Hepatocyte (in vitro differentiated cells): ENCODE measurements around the gene ODF4. TPM values are rescaled to one million over a fixed set of nuclear protein-coding genes. Genes with fewer than 3 reads are reported as not detected.
"Not testable (repeated sequence)": the region's sequence is repeated elsewhere in the genome, so short reads cannot be mapped to it uniquely, and the experiment has no call there.

Source experiments
- DNase-seq: peaks from one replicate; pipeline ENCODE4 v3.0.0-alpha.2; 2016; ENCODE audit warnings: low spot score
- H2AFZ ChIP-seq: fragments of 200-600 bp; sonication (generic); 2 replicates; pipeline ENCODE4 v1.6.0; 2016; ENCODE audit warnings: antibody characterized with exemption, mild to moderate bottlenecking
- H3K27ac ChIP-seq: fragments of 200-600 bp; sonication (generic); 2 replicates; pipeline ENCODE4 v1.5.1; 2016; ENCODE audit warnings: mild to moderate bottlenecking
- H3K27me3 ChIP-seq: fragments of 200-600 bp; sonication (generic); 2 replicates; pipeline ENCODE4 v1.6.1; 2016
- H3K36me3 ChIP-seq: fragments of 200-600 bp; sonication (generic); replicated peaks from 2 replicates; pipeline ENCODE4 v1.5.1; 2016; ENCODE audit warnings: low read depth; ENCODE audit not compliant: insufficient read depth
- H3K4me1 ChIP-seq: fragments of 200-600 bp; sonication (generic); 2 replicates; pipeline ENCODE4 v1.5.1; 2016; ENCODE audit warnings: mild to moderate bottlenecking, moderate library complexity; ENCODE audit not compliant: insufficient read depth
- H3K4me2 ChIP-seq: fragments of 200-600 bp; sonication (generic); 2 replicates; pipeline ENCODE4 v1.6.0; 2016
- H3K4me3 ChIP-seq: fragments of 200-600 bp; sonication (generic); 2 replicates; pipeline ENCODE4 v1.5.1; 2016; ENCODE audit warnings: mild to moderate bottlenecking
- H3K79me2 ChIP-seq: fragments of 200-600 bp; sonication (generic); 2 replicates; pipeline ENCODE4 v1.6.0; 2017; ENCODE audit warnings: mild to moderate bottlenecking
- H3K9me2 ChIP-seq: fragments of 200-600 bp; sonication (generic); replicated peaks from 2 replicates; pipeline ENCODE4 v1.6.0; 2017; ENCODE audit warnings: mild to moderate bottlenecking; ENCODE audit not compliant: insufficient read depth
- H3K9me3 ChIP-seq: fragments of 200-600 bp; sonication (generic); 2 replicates; pipeline ENCODE4 v1.5.1; 2016; ENCODE audit warnings: low read depth, mild to moderate bottlenecking
- H4K20me1 ChIP-seq: fragments of 200-600 bp; sonication (generic); 2 replicates; pipeline ENCODE4 v1.6.0; 2016; ENCODE audit warnings: mild to moderate bottlenecking; ENCODE audit not compliant: insufficient read depth, poor library complexity, severe bottlenecking
- CTCF ChIP-seq: fragments of 200-600 bp; sonication (generic); IDR thresholded peaks from 2 replicates; pipeline ENCODE4 v1.5.1; 2016; ENCODE audit warnings: antibody characterized with exemption, mild to moderate bottlenecking; ENCODE audit not compliant: poor library complexity
- EZH2 ChIP-seq: fragments of 200-600 bp; sonication (generic); IDR thresholded peaks from 2 replicates; pipeline ENCODE4 v1.6.1; 2016; ENCODE audit warnings: antibody characterized with exemption, mild to moderate bottlenecking, borderline replicate concordance
- EZH2phosphoT487 ChIP-seq: fragments of 200-600 bp; sonication (generic); IDR thresholded peaks from one replicate; pipeline ENCODE4 v1.6.1; 2018; ENCODE audit warnings: antibody characterized with exemption, mild to moderate bottlenecking, low read depth, moderate library complexity; ENCODE audit not compliant: unreplicated experiment, severe bottlenecking
- WGBS: methylation state at CpG from one replicate; pipeline ENCODE4 v1.1.6; 2016; ENCODE audit warnings: low lambda C conversion rate; ENCODE audit errors: missing lambda C conversion rate; 5-methylcytosine and 5-hydroxymethylcytosine counted together
- polyA plus RNA-seq: library from polyadenylated mRNA; unstranded; fragments of >200 nt; fragmentation: Nextera tagmentation; extraction: Ambion mirVana; gene quantifications from 2 replicates; pipeline ENCODE4 v1.2.1, GENCODE V29; 2016
- total RNA-seq: library from RNA; depleted of rRNA; stranded (reverse); fragments of >200 nt; gene quantifications from 2 replicates; pipeline ENCODE4 v1.2.3, GENCODE V29; 2014

ODF4 gene
- total and polyA plus RNA-seq, 2 experiments from 2014 or later: not detected

GRCh38 chr17:8369944-8370343 is 30.3 kb downstream of the ODF4 start:
- Histone ChIP-seq H3K4me3 (no peak overlapping the region), H2AFZ (no peak overlapping the region), H3K79me2 (peaks cover 9% of the 10 kb centered on the region), H3K27ac (no peak overlapping the region), H3K4me1 (no peaks in the 10 kb centered on the region), H3K9me3 (no peaks in the 10 kb centered on the region), H3K4me2 (no peak overlapping the region), H3K27me3 (no peaks in the 10 kb centered on the region), H3K9me2 (no peaks in the 10 kb centered on the region), H4K20me1 (no peaks in the 10 kb centered on the region), H3K36me3 (no peaks in the 10 kb centered on the region)
- DNase-seq: no peak
- WGBS: 93% methylated on average over 8 of the region's 8 CpGs
- TF ChIP-seq CTCF: no peak
- TF ChIP-seq EZH2phosphoT487: no peak
- TF ChIP-seq EZH2: no peak

- no peak overlapping the region for H3K4me2 ChIP-seq
- no peak overlapping the region for H3K27ac ChIP-seq
- WGBS: 78% methylated on average over 4 of the region's 4 CpGs
- no peak overlapping the region for H2AFZ ChIP-seq
- H4K20me1 ChIP-seq: no peaks in the 10 kb centered on the region
- H3K27me3 ChIP-seq: no peaks in the 10 kb centered on the region
- DNase-seq: no peak
- peaks cover 1% of the 10 kb centered on the region for H3K4me1 ChIP-seq
- no peak overlapping the region for H3K4me3 ChIP-seq
- peaks cover 16% of the 10 kb centered on the region for H3K79me2 ChIP-seq
- H3K9me2 ChIP-seq: no peaks in the 10 kb centered on the region
- peaks cover under 1% of the 10 kb centered on the region for H3K36me3 ChIP-seq
- no peaks in the 10 kb centered on the region for H3K9me3 ChIP-seq
- TF ChIP-seq EZH2 (no peak), CTCF (no peak), EZH2phosphoT487 (no peak)
Observed at GRCh38 chr17:8371786-8372185, 32.1 kb downstream of the ODF4 start.

GRCh38 chr17:8372422-8372821 is 32.8 kb downstream of the ODF4 start:
- Histone ChIP-seq H3K9me2 (no peaks in the 10 kb centered on the region), H3K4me1 (peaks cover 5% of the 10 kb centered on the region), H3K27ac (peak overlapping the region; percentile 12), H3K27me3 (no peaks in the 10 kb centered on the region), H3K79me2 (peaks cover 16% of the 10 kb centered on the region), H3K36me3 (peaks cover 6% of the 10 kb centered on the region), H2AFZ (no peak overlapping the region), H4K20me1 (no peaks in the 10 kb centered on the region), H3K4me3 (no peak overlapping the region), H3K4me2 (no peak overlapping the region), H3K9me3 (no peaks in the 10 kb centered on the region)
- TF ChIP-seq CTCF: no peak
- no peak for TF ChIP-seq EZH2
- no peak for TF ChIP-seq EZH2phosphoT487
- 88% methylated on average over 7 of the region's 7 CpGs for WGBS
- DNase-seq: no peak

GRCh38 chr17:8373856-8374255 is 34.2 kb downstream of the ODF4 start:
- not testable (repeated sequence) for DNase-seq, H3K9me2 ChIP-seq, H4K20me1 ChIP-seq, H3K9me3 ChIP-seq, H3K4me2 ChIP-seq, H2AFZ ChIP-seq, H3K4me3 ChIP-seq, H3K27me3 ChIP-seq, H3K36me3 ChIP-seq, H3K4me1 ChIP-seq, H3K27ac ChIP-seq
- WGBS: 96% methylated on average over 13 of the region's 26 CpGs
- peaks cover 22% of the 10 kb centered on the region for H3K79me2 ChIP-seq
